T1000 (cell line): ENCODE data around the gene PLIN1.

Source experiments
- DNase-seq: peaks from one replicate; lab custom pipeline; 2025; ENCODE audit warnings: mixed read lengths; lab: John Stamatoyannopoulos, UW

PLIN1 gene

DNA sequence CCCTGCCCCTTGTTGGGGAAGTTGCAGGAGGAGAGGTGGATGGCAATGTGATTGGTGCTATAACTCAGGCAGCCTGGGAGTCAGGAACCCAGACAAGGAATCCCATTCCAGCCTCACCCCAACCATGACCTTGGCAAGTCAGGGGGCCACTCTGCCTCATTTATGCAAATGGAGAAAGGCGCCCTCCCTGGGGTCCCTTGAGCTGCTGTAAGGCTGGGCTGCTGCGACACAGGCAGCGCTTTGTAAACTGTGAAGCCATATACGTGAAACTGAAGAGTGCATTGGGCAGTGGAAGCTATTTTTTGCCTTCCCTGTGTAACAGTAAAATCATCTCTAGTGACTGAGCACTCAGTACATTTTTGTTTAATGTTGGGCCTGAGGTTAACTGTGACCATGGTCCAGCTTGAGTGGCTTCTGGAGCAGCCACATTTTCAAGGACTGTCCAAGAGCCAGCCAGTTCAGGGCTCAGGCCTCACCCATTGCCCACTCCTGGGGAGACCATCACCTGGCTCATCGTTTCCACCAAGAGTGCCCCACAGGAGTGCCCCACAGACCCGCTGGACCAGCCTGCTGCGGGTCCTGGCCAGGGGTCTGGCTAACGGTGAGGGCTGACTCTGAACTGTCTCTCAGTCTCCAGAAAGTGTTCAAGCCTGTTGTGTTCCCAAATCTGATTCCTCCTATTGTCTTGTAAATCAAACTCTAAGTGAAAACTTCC lies 51.8 kb downstream of the PLIN1 start:
- DNase-seq = no peak

DNA sequence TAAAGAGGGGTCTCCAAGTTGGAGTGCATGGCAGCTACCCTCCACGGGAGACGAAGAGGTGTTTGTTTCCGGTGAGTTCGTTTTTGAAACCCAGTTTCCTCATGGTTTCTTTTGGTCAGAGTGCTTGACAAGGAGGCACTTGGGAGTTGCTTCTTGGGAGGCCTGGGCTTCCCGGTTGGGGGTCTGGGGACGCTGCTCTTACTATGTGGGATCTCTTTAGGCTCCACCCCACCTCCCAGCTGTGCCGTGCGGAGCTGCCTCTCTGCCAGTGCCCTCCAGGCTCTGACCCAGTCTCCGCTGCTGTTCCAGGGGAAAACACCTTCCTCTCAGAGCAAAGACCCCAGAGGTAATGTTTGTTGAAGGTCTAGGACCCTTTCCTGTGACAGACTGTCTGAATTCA lies 53.5 kb downstream of the PLIN1 start:
- DNase-seq = no peak

DNA sequence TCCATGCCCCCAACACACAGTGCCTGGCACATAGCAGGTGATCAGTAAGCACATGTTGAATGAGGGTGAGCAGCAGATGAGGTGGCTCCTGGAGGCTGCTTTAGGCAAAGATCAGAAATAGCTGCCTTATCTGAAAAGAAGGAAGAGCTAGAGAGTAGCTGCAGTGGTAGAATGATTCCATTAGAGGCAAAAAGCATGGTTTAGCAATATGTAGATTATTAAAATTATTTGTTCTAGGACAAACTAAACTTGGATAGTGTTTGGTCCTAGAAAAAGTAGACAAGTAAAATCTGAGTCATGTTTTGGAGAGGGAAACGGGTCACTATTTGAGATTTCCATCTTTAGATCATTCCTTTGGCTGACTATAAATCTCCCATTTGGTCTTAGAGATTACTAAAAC lies 56.0 kb downstream of the PLIN1 start:
- DNase-seq = no peak

DNA sequence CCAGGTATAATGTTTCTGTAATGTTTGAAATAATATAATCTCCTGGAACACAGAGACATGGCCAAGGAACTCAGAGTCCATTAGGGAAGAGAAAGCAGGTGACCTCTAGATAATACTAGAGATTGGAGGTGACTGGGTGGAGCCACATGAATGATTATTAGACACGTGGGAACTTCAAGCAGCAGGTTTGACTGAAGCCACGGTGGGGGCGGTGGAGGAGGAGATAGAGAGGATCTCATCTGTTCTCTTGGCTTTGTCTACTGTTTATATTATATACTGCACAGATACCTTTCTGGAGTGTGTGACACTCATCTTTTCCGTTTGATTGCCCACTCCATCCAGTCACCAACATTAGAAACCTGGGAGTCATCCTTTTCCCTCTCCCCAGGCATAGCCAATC lies 57.6 kb downstream of the PLIN1 start:
- no peak for DNase-seq

DNA sequence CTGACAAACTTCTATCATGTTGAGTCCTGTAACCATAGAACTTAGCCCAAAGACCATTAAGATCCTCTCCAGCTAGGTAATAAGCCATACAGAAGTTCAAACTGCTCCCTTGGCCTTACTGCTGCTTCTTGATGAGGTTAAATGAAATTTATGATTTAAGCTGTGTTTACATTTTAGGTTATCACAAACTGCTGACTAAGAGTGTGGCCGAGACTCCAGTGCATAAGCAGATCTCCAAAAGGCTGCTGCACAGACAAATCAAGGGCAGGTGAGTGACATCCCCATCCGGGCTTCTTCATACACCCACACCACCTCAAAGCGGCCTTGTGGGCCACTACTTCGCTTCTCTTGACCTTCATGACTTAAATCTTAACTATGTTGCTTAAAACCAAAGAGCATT lies 62.9 kb downstream of the PLIN1 start:
- DNase-seq = no peak

DNA sequence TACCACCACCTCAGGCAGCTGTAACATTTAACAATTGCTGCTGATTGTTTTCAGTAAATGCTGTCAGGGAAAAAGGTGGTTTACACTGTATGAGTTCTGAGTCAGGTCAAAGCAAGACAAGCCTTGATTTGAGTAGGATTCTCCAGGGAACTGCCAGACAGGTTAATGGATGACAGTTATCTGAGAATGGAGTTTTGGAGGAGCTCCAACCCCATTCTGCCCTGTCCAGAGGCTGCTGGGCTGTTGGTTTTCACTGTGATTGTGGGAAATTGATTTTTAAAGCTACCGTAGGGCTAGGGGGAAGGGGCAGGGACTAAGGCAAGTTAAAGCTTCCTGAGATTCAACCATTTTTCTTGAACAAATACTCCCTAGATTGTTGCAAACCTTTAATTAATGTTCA lies 64.0 kb downstream of the PLIN1 start:
- DNase-seq = no peak
